ENCODE results near the gene ADGRE3.

The ADGRE3 gene

DNA sequence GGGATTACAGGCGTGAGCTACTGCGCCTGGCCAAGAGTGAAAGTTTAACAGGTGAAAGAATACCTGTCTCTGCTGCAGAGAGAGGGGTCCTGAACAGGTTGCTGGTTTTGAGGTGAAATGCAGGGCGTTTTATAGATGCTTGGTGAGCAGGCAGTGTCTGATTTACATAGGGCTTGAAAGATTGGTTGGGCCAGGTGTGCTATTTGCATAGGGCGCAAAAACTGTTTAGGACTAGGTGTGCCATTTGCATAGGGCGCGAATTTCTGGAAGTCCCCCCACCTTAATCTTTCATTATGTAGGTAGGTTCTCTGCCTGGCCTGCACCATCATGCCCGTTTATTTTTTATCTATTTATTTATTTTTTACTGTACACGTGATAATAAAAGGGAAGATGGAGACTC, 98.3 kb downstream of the ADGRE3 start:
- no peaks in the 10 kb centered on the region for H3K36me3 ChIP-seq (ENCODE audit: control insufficient read depth in 2 of 2, insufficient read depth in 2 of 2, low read length in 2 of 2)
- no peak overlapping the region for H3K27ac ChIP-seq (ENCODE audit: low read length)

GRCh38 chr19:14575428-14575980, 99.1 kb downstream of the ADGRE3 start:
- Histone ChIP-seq H3K4me3 (ENCODE audit: low read length in 2 of 2) (no peak overlapping the region), H3K27me3 (ENCODE audit: control insufficient read depth in 1 of 2, insufficient read depth in 2 of 2, low read length in 2 of 2) (no peaks in the 10 kb centered on the region), H3K4me1 (ENCODE audit: control insufficient read depth, insufficient read depth, low read length) (peaks cover 11% of the 10 kb centered on the region), H3K9me3 (ENCODE audit: control insufficient read depth in 2 of 2, low read length in 2 of 2) (no peaks in the 10 kb centered on the region), H3K27ac (ENCODE audit: low read length) (no peak overlapping the region), H3K9ac (ENCODE audit: low read length in 2 of 2) (no peak overlapping the region), H3K36me3 (ENCODE audit: control insufficient read depth in 2 of 2, insufficient read depth in 2 of 2, low read length in 2 of 2) (no peaks in the 10 kb centered on the region)

More for the DNA sequence above, 98.3 kb downstream of the ADGRE3 start:
- no peak overlapping the region for H3K4me3 ChIP-seq (ENCODE audit: low read length in 2 of 2)
- H3K9me3 ChIP-seq (ENCODE audit: control insufficient read depth in 2 of 2, low read length in 2 of 2): no peaks in the 10 kb centered on the region
- H3K27me3 ChIP-seq (ENCODE audit: control insufficient read depth in 1 of 2, insufficient read depth in 2 of 2, low read length in 2 of 2): no peaks in the 10 kb centered on the region
- H3K4me1 ChIP-seq (ENCODE audit: control insufficient read depth, insufficient read depth, low read length): peaks cover 2% of the 10 kb centered on the region
- H3K9ac ChIP-seq (ENCODE audit: low read length in 2 of 2): no peak overlapping the region

DNA sequence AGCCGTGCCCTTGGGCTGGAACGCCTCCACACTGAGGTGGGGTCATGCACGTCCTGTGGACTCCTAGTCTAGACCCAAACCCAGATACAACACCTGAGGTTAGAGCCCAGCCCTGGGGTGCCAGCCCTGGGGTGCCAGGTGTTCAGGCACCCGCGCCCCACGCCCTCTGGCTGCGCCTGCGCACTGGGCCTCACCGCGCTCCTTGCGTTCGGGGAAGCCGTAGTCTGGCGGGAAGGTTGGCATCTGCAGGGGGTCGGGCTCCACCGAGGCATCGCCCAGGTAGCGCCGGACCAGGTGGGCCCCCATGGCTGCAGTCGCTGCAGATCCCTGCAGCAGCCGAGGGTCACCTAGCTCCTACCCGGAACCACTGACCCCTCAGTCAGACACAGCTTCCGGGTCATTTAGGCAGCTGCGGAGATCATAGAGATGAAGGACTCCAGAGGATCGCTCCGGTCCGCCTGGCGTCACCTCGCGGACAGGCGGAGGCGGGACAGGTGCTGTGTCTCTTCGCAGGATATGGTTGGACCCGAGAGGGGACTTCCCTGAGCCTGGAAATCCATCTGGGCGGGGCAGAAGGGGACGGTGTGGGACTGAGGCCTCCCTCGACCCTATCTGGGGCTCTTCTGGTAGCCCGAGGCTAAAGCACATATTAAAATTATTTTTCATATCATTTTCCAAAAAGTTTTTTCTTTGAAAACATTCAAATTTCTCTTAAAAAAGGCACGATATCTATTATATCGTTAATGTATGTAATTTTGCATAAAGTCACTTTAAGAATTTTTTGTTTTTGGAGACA, 102.8 kb downstream of the ADGRE3 start, which contains the start of gene NDUFB7:
NDUFB7 (minus strand) TSS at position 372 of the 796 bp plus-strand sequence; CDS start at position 306, 66 bp downstream.
- peaks cover 21% of the 10 kb centered on the region for H3K4me1 ChIP-seq (ENCODE audit: control insufficient read depth, insufficient read depth, low read length)

DNA sequence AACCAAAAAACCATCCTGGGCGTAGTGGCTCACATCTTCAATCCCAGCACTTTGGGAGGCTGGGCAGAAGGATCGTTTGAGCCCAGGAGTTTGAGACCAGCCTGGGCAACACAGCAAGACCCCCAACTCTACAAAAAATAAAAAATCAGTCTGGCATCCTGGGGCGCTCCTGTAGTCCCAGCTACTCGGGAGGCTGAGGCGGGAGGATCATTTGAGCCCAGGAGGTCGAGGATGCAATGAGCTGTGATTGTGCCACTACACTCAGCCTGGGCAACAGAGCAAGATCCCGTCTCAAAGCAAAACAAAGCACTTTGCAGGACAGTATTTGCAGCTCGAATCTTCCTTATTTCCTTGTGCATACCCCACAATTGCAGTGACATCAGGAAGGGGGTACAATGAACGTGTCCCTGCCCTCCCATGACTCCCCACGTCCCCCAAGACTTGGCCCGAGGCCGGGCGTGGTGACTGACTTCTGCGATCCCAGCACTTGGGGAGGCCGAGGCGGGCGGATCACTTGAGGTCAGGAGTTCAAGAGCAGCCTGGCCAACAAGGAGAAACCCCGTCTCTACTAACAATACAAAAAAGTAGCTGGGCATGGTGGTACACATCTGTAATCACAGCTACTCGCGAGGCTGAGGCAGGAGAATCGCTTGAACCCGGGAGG, 103.6 kb downstream of the ADGRE3 start:
- H3K9me3 ChIP-seq (ENCODE audit: control insufficient read depth in 2 of 2, low read length in 2 of 2): no peaks in the 10 kb centered on the region
- peaks cover 0 to 2% of the 10 kb centered on the region in 2 donors for H3K36me3 ChIP-seq (ENCODE audit: control insufficient read depth in 2 of 2, insufficient read depth in 2 of 2, low read length in 2 of 2)
- H3K4me3 ChIP-seq (ENCODE audit: low read length in 2 of 2): peak overlapping the region; percentile 86 to 99
- no peak overlapping the region for H3K27ac ChIP-seq (ENCODE audit: low read length)
- peak overlapping the region; percentile 77 to 83 for H3K9ac ChIP-seq (ENCODE audit: low read length in 2 of 2)
- H3K4me1 ChIP-seq (ENCODE audit: control insufficient read depth, insufficient read depth, low read length): peaks cover 21% of the 10 kb centered on the region
- no peaks in the 10 kb centered on the region for H3K27me3 ChIP-seq (ENCODE audit: control insufficient read depth in 1 of 2, insufficient read depth in 2 of 2, low read length in 2 of 2)

More for the DNA sequence above, 102.8 kb downstream of the ADGRE3 start, which contains the start of gene NDUFB7:
- Histone ChIP-seq H3K36me3 (ENCODE audit: control insufficient read depth in 2 of 2, insufficient read depth in 2 of 2, low read length in 2 of 2) (peaks cover 0 to 2% of the 10 kb centered on the region in 2 donors), H3K27ac (ENCODE audit: low read length) (peak within 1 kb of the TSS; percentile 55), H3K9ac (ENCODE audit: low read length in 2 of 2) (peak within 1 kb of the TSS; percentile 77 to 83), H3K9me3 (ENCODE audit: control insufficient read depth in 2 of 2, low read length in 2 of 2) (no peaks in the 10 kb centered on the region), H3K4me3 (ENCODE audit: low read length in 2 of 2) (peak within 1 kb of the TSS; percentile 86 to 99), H3K27me3 (ENCODE audit: control insufficient read depth in 1 of 2, insufficient read depth in 2 of 2, low read length in 2 of 2) (no peaks in the 10 kb centered on the region)
